ENCODE results near the gene LIN28A.

LIN28A gene

GRCh38 chr1:26410706-26411623 is at the start of gene LIN28A:
Gene LIN28A, plus strand, starts transcription at chr1:26410817. Its CDS starts 75 bp downstream, at chr1:26410892.
- TF ChIP-seq, protein P1, sequence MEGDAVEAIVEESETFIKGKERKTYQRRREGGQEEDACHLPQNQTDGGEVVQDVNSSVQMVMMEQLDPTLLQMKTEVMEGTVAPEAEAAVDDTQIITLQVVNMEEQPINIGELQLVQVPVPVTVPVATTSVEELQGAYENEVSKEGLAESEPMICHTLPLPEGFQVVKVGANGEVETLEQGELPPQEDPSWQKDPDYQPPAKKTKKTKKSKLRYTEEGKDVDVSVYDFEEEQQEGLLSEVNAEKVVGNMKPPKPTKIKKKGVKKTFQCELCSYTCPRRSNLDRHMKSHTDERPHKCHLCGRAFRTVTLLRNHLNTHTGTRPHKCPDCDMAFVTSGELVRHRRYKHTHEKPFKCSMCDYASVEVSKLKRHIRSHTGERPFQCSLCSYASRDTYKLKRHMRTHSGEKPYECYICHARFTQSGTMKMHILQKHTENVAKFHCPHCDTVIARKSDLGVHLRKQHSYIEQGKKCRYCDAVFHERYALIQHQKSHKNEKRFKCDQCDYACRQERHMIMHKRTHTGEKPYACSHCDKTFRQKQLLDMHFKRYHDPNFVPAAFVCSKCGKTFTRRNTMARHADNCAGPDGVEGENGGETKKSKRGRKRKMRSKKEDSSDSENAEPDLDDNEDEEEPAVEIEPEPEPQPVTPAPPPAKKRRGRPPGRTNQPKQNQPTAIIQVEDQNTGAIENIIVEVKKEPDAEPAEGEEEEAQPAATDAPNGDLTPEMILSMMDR (IDR thresholded peaks at IDR 0.05; ENCODE audit: extremely low read depth, insufficient read depth, missing control alignments): no peak
- in situ Hi-C loops (cut with MboI; ENCODE audit: low pct_unique_long_range_greater_than_20kb, low sequenced_read_pairs, unreplicated experiment): no loop called here
- no peak for DNase-seq (ENCODE audit: low spot score)

DNA sequence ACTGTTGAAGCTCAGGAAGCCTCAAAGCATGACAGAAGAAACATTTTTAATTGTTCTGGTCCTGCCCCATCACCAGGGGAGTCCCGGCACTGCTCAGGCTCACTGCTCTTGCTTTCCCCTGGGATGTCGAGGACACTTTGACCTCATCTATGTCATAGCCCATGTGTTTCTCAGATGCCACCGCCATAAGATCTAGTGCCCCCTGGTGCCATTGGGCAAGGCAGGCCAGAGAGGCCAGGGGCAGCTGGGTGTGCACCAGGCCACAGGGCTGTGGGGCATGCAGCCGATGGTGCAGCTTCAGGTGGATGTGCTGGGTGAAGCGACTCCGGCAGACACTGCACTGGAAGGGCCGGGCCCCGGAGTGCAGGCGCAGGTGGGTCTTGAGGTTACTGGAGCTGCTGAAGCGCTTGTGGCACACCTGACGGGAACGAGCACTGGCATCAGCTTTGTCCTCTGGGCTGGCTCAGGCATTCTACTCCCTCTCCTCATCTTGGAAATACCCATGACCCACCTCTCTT is 49.0 kb upstream of the LIN28A start:
- TF ChIP-seq, protein P1 (IDR thresholded peaks at IDR 0.05; ENCODE audit: extremely low read depth, insufficient read depth, missing control alignments): no peak
- in situ Hi-C loops (cut with MboI; ENCODE audit: low pct_unique_long_range_greater_than_20kb, low sequenced_read_pairs, unreplicated experiment): no loop called here
- DNase-seq (ENCODE audit: low spot score): no peak

GRCh38 chr1:26362331-26362730 is 48.3 kb upstream of the LIN28A start:
- no peak for DNase-seq (ENCODE audit: low spot score)
- in situ Hi-C loops (cut with MboI; ENCODE audit: low pct_unique_long_range_greater_than_20kb, low sequenced_read_pairs, unreplicated experiment): no loop called here
- TF ChIP-seq, protein P1 (IDR thresholded peaks at IDR 0.05; ENCODE audit: extremely low read depth, insufficient read depth, missing control alignments): no peak

DNA sequence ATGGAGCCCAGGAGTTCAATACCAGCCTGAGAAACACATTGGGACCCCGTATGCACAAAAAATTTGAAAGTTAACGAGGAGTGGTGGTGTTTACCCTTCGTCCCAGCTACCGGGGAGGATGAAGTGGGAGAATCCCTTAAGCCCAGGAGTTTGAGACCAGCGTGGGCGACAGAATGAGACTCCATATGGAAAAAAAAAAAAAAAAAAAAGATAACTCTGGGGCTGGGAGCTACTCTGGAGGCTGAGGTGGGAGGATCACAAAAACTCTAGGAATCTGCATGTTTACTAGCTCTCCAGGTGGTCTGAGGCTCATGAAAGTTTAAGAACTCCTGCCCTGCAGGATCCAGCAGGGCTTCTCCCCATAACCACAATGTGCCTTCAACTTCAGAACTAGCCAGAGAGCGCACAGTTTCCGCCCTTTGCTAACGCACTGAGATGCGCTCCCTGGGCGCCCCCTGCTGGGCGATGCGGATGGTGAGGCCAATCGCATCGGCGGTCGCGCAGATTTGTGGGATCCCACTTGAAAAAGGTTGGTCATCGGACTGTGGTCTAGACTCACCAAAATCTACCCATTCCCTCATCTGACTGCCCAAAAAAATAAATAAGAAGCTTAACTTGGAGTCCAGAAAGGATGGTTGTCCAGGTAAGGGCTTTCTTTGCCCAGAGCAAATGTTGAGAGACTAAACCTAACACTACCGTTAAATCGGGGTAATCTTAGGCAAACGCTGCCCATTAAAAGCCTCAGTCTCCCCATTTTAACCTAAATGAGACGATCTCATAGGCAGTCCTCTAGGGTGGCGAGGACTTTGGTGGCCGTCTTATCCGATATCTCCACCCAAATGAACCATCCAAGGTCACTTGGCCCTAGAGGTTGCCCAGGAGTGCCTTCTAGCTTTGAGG is 46.8 kb upstream of the LIN28A start:
- peak; percentile 90 for DNase-seq (ENCODE audit: low spot score)
- in situ Hi-C loops (cut with MboI; ENCODE audit: low pct_unique_long_range_greater_than_20kb, low sequenced_read_pairs, unreplicated experiment): no loop called here

DNA sequence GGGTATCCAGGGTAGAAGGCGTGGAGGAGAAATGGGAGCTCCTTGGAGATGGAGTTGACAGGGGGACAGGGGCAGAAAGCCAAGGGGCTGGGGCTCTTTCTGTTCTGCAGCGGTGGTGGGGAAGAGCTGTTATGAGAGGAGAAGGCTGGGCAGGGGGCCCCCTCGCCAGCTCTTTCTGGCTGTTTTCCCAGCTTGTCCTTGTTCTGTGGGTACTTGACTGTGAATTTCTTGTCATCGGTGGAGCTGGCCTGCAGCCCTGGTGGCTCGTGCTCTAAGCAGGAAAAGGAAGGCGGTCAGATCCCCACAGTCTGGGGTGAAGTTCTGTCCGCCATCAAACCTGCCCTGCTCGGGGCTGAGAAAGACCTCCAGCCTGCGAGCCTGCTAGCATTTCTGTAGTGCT is 45.7 kb upstream of the LIN28A start:
- TF ChIP-seq, protein P1 (IDR thresholded peaks at IDR 0.05; ENCODE audit: extremely low read depth, insufficient read depth, missing control alignments): no peak
- no peak for DNase-seq (ENCODE audit: low spot score)
- in situ Hi-C loops (cut with MboI; ENCODE audit: low pct_unique_long_range_greater_than_20kb, low sequenced_read_pairs, unreplicated experiment): no loop called here

More for the DNA sequence above, 46.8 kb upstream of the LIN28A start:
- TF ChIP-seq, protein P1 (IDR thresholded peaks at IDR 0.05; ENCODE audit: extremely low read depth, insufficient read depth, missing control alignments): peak; percentile 96

DNA sequence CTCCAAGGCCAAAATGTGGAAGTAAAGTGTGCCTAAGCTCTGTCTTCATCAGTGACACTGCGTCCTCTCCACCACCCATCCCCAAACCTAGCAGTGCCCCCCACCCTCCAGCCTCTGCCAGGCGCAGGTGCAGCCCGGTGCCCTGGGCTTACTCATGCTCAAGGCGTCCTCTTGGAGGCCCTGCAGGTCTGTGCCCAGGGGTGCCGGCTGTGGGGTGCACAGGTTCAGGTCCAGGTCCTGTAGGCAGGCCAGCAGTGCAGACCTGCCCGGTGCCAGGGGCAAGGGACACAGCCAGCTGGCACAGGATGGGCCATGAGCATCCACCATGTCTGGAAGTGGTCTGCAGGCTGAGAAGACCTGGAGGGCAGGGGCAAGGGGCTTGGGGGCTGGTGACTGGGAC is 43.2 kb upstream of the LIN28A start:
- in situ Hi-C loops (cut with MboI; ENCODE audit: low pct_unique_long_range_greater_than_20kb, low sequenced_read_pairs, unreplicated experiment): no loop called here
- TF ChIP-seq, protein P1 (IDR thresholded peaks at IDR 0.05; ENCODE audit: extremely low read depth, insufficient read depth, missing control alignments): no peak
- DNase-seq (ENCODE audit: low spot score): no peak
